Kidney (tissue), 22 donors: Measurements from ENCODE around the gene MRPL22. TPM values are rescaled to one million over a fixed set of nuclear protein-coding genes. Genes with fewer than 3 reads are reported as not detected.

Source experiments
- DNase-seq, 5 donors: peaks; one replicate each; pipeline ENCODE4 v3.0.0-alpha.2; 2013 to 2020
- FAIRE-seq: peaks from 2 replicates; lab custom pipeline; 2012; peaks lifted over from hg19 to GRCh38; lab: Jason Lieb, UNC
- H3K27ac ChIP-seq, 2 donors: one replicate each; pipeline ENCODE4 v1.7.0; 2013; ENCODE audit warnings: low read depth in 2 of 2, low read length in 2 of 2, inconsistent platforms in 1 of 2
- H3K27me3 ChIP-seq: one replicate; pipeline ENCODE4 v1.7.1; 2013; ENCODE audit warnings: low read length, inconsistent platforms; ENCODE audit not compliant: control insufficient read depth, insufficient read depth
- H3K36me3 ChIP-seq, 3 donors: one replicate each; pipeline versions ENCODE4 v1.7.0 to v1.7.1; 2013; ENCODE audit warnings: low read length in 3 of 3, control low read depth in 1 of 3, inconsistent platforms in 1 of 3; ENCODE audit not compliant: insufficient read depth in 3 of 3, control insufficient read depth in 2 of 3
- H3K4me1 ChIP-seq, 3 donors: one replicate each; pipeline versions ENCODE4 v1.7.0 to v1.7.1; 2013; ENCODE audit warnings: low read length in 3 of 3, inconsistent platforms in 1 of 3, low read depth in 1 of 3; ENCODE audit not compliant: control insufficient read depth in 2 of 3, insufficient read depth in 2 of 3
- H3K4me3 ChIP-seq, 3 donors: one replicate each; pipeline versions ENCODE4 v1.7.0 to v1.8.1; 2013; ENCODE audit warnings: low read length in 3 of 3, control low read depth in 1 of 3, inconsistent platforms in 1 of 3
- H3K9ac ChIP-seq, 3 donors: one replicate each; pipeline versions ENCODE4 v1.7.0 to v1.7.1; 2013; ENCODE audit warnings: low read length in 3 of 3, control low read depth in 1 of 3, inconsistent platforms in 1 of 3
- H3K9me3 ChIP-seq, 3 donors: one replicate each; pipeline versions ENCODE4 v1.7.0 to v1.7.1; 2013; ENCODE audit warnings: low read length in 3 of 3, control low read depth in 1 of 3, inconsistent platforms in 1 of 3; ENCODE audit not compliant: control insufficient read depth in 2 of 3, insufficient read depth in 1 of 3
- intact Hi-C: fragments of 100-400 bp; cut with DNase I; formaldehyde crosslinking; loops from one replicate; pipeline ENCODE4 v1.11.1; 2022
- long read RNA-seq, 10 donors: library from polyadenylated mRNA in 1 of 10; unstranded in 1 of 10; transcript quantifications; one replicate each; pipeline ENCODE4 v2.0.0 and lab custom pipeline, GENCODE V29; 2021 to 2026
- polyA plus RNA-seq: library from polyadenylated mRNA; stranded (reverse); fragments of 350-450 nt; fragmentation: Illumina TruSeq; extraction: RNeasy Lipid Tissue Mini Kit (QIAGEN cat#74804); gene quantifications from one replicate; pipeline ENCODE4 v1.2.3, GENCODE V29; 2014; ENCODE audit warnings: low read depth, low replicate concordance; ENCODE audit not compliant: insufficient read depth
- total RNA-seq: library from RNA; stranded (reverse); fragmentation: NEBNext Ultra II Directional; extraction: Animal tissue kit (Norgen Biotek cat#: 25700); gene quantifications from one replicate; pipeline ENCODE4 v1.2.1, GENCODE V29; 2021
- TF ChIP-seq, protein P1 (sequence below): IDR thresholded peaks from 3 replicates; pipeline ENCODE4 v1.5.1; 2012; ENCODE audit warnings: mild to moderate bottlenecking, moderate library complexity, borderline replicate concordance; ENCODE audit not compliant: insufficient read depth; ENCODE audit errors: extremely low read depth
- donor health status: control.
- donor health status: control.
- donor health status: control.
- donor health status: control.
- donor health status: control.
- donor health status: DM: yes; HTN: yes; CAD: no.
- donor health status: Normal renal cell carcinoma (clear cell type).

MRPL22 gene
- total RNA-seq, result 40.8 TPM
- polyA plus RNA-seq, result 72.7 TPM
- long read RNA-seq, donor 1, transcript MRPL22-202 (6 exons, 784 nt), result minor isoform, 5 of 44 reads
- long read RNA-seq, donor 1, transcript MRPL22-207 (7 exons, 3,176 nt), result major isoform, 26 of 44 reads
- long read RNA-seq, donor 1, partial matches to known transcripts, result 9 of 44 reads
- long read RNA-seq, donor 1, other reads (novel, unspliced or antisense), result 0 of 44 reads
- long read RNA-seq, donor 2, transcript MRPL22-202 (6 exons, 784 nt), result minor isoform, 8 of 54 reads
- long read RNA-seq, donor 2, transcript MRPL22-207 (7 exons, 3,176 nt), result major isoform, 33 of 54 reads
- long read RNA-seq, donor 2, partial matches to known transcripts, result 6 of 54 reads
- long read RNA-seq, donor 2, other reads (novel, unspliced or antisense), result 0 of 54 reads
- long read RNA-seq, donor 3, transcript MRPL22-207 (7 exons, 3,176 nt), result major isoform, 46 of 63 reads
- long read RNA-seq, donor 3, partial matches to known transcripts, result 8 of 63 reads
- long read RNA-seq, donor 3, other reads (novel, unspliced or antisense), result 0 of 63 reads
- long read RNA-seq, donor 4, transcript MRPL22-202 (6 exons, 784 nt), result minor isoform, 5 of 55 reads
- long read RNA-seq, donor 4, transcript MRPL22-207 (7 exons, 3,176 nt), result major isoform, 40 of 55 reads
- long read RNA-seq, donor 4, partial matches to known transcripts, result 8 of 55 reads
- long read RNA-seq, donor 4, other reads (novel, unspliced or antisense), result 0 of 55 reads
- long read RNA-seq, donor 5, partial matches to known transcripts, result 0 of 5 reads
- long read RNA-seq, donor 5, other reads (novel, unspliced or antisense), result 0 of 5 reads
- long read RNA-seq, donor 6, transcript MRPL22-202 (6 exons, 784 nt), result minor isoform, 16 of 138 reads
- long read RNA-seq, donor 6, transcript MRPL22-205 (3 exons, 2,344 nt), result minor isoform, 5 of 138 reads
- long read RNA-seq, donor 6, transcript MRPL22-201 (6 exons, 3,035 nt), result minor isoform, 6 of 138 reads
- long read RNA-seq, donor 6, transcript MRPL22-207 (7 exons, 3,176 nt), result major isoform, 93 of 138 reads
- long read RNA-seq, donor 6, partial matches to known transcripts, result 17 of 138 reads
- long read RNA-seq, donor 6, other reads (novel, unspliced or antisense), result 0 of 138 reads
- long read RNA-seq, donor 7, transcript MRPL22-207 (7 exons, 3,176 nt), result major isoform, 18 of 23 reads
- long read RNA-seq, donor 7, partial matches to known transcripts, result 2 of 23 reads
- long read RNA-seq, donor 7, other reads (novel, unspliced or antisense), result 1 of 23 reads
- long read RNA-seq, donor 8, transcript MRPL22-207 (7 exons, 3,176 nt), result major isoform, 47 of 68 reads
- long read RNA-seq, donor 8, transcript MRPL22-202 (6 exons, 784 nt), result minor isoform, 7 of 68 reads
- long read RNA-seq, donor 8, partial matches to known transcripts, result 8 of 68 reads
- long read RNA-seq, donor 8, other reads (novel, unspliced or antisense), result 0 of 68 reads
- long read RNA-seq, donor 9, transcript MRPL22-207 (7 exons, 3,176 nt), result major isoform, 17 of 23 reads
- long read RNA-seq, donor 9, partial matches to known transcripts, result 0 of 23 reads
- long read RNA-seq, donor 9, other reads (novel, unspliced or antisense), result 0 of 23 reads
- long read RNA-seq, donor 10, transcript MRPL22-205 (3 exons, 2,344 nt), result minor isoform, 6 of 37 reads
- long read RNA-seq, donor 10, transcript MRPL22-207 (7 exons, 3,176 nt), result major isoform, 24 of 37 reads
- long read RNA-seq, donor 10, partial matches to known transcripts, result 0 of 37 reads
- long read RNA-seq, donor 10, other reads (novel, unspliced or antisense), result 0 of 37 reads

DNA sequence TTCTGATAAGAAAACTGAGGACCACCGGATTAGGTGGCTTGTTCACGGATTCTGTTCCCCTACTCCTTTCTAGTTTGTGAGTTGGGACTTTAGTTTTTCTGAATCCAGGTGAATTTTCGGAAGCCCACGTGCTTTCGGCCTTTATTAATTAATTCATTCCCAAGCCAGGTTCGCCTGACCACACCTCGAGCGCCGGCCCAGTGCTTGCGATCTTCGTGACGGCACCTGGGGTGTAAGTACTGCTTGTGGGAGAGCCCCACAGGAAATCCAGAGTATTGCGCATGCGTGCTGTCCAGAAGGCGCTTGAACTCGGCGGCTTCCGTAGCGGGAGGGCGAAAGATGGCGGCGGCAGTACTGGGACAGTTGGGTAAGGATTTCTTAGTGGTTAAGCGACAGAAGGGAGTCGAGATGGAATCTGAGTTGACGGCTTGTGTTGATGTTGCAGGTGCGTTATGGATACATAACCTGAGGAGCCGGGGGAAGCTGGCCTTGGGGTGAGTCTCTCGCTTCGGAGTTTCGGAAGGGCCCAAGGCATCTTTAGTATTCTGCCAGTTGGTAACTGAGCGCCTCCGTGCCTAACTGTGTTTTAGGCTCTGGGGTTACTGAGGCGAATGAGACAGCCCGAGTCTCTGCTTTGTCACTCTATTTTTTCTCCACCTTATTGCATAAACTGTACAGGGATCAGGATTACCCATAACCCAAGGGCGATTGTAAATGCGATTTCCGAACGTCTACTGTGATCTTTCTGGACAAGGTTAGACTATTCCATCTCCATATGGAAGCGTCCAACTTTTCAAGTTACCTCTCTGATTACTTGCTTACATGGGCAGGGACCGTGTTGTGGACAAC is at the start of gene MRPL22:
Gene MRPL22 (plus strand): TSS at position 302 of the 849 bp plus-strand sequence. CDS start 38 bp downstream, at position 340.
- FAIRE-seq, result no peak
- H3K9ac ChIP-seq, result peak within 1 kb of the TSS; percentile 42 to 96 (median 93)
- peaks cover 3 to 19% (median 12%) of the 10 kb centered on the region in 3 donors for H3K4me1 ChIP-seq

DNA sequence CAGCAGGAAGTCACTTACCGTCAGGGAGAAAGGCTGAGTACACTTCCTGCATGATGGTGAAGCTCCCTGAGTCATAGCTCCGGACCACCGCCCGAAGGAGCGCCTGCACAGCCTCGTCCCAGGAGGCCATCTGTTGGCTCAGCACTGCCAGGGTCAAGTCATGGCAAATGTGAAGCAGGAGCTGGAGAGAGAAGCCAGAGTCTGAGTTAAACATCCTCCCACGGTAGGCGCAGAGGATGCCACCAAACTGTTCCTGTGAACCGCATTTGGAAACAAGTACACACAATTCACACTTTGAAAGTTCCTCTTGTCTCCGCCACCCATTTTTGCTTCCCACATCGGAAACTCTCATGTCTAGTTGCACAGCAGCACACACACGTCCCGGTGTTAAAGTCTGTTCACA is 48.5 kb upstream of the MRPL22 start:
- DNase-seq (no peak), FAIRE-seq (no peak)
- intact Hi-C loops, result no loop called here
- TF ChIP-seq, protein P1, sequence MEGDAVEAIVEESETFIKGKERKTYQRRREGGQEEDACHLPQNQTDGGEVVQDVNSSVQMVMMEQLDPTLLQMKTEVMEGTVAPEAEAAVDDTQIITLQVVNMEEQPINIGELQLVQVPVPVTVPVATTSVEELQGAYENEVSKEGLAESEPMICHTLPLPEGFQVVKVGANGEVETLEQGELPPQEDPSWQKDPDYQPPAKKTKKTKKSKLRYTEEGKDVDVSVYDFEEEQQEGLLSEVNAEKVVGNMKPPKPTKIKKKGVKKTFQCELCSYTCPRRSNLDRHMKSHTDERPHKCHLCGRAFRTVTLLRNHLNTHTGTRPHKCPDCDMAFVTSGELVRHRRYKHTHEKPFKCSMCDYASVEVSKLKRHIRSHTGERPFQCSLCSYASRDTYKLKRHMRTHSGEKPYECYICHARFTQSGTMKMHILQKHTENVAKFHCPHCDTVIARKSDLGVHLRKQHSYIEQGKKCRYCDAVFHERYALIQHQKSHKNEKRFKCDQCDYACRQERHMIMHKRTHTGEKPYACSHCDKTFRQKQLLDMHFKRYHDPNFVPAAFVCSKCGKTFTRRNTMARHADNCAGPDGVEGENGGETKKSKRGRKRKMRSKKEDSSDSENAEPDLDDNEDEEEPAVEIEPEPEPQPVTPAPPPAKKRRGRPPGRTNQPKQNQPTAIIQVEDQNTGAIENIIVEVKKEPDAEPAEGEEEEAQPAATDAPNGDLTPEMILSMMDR, result no peak
- H3K36me3 ChIP-seq, result peaks cover 9 to 47% (median 36%) of the 10 kb centered on the region in 3 donors
- H3K9ac ChIP-seq, result no peak overlapping the region
- H3K27ac ChIP-seq, result no peak overlapping the region
- no peak overlapping the region for H3K4me3 ChIP-seq
- no peaks in the 10 kb centered on the region for H3K9me3 ChIP-seq
- H3K27me3 ChIP-seq, result no peaks in the 10 kb centered on the region
- H3K4me1 ChIP-seq, result no peaks in the 10 kb centered on the region

More for the DNA sequence above, at the start of gene MRPL22:
- Histone ChIP-seq H3K27ac (peak within 1 kb of the TSS; percentile 56 to 78), H3K27me3 (no peaks in the 10 kb centered on the region), H3K4me3 (peak within 1 kb of the TSS; percentile 91 to 98 (median 96)), H3K36me3 (no peaks in the 10 kb centered on the region), H3K9me3 (no peaks in the 10 kb centered on the region)
- intact Hi-C loops, result no loop called here
- peak; percentile 94 to 97 (median 96) for DNase-seq
- TF ChIP-seq, protein P1, result no peak
